GM19395 (cell line): ENCODE data around the gene SELENOM.
"Not testable (repeated sequence)": the region's sequence is repeated elsewhere in the genome, so short reads cannot be mapped to it uniquely, and the experiment has no call there.

Source experiments
- ATAC-seq: cut with Tn5 transposase; IDR thresholded peaks from one replicate; pipeline ENCODE4 v1.9.1; 2021; ENCODE audit warnings: mild to moderate bottlenecking, moderate library complexity; ENCODE audit not compliant: unreplicated experiment

SELENOM gene

GRCh38 chr22:31106731-31107177 is 614 bp downstream of the SELENOM start:
- ATAC-seq = no peak

GRCh38 chr22:31106001-31106571 is 1.3 kb downstream of the SELENOM start:
- ATAC-seq = no peak

GRCh38 chr22:31105282-31105929 is 2.0 kb downstream of the SELENOM start:
- no peak for ATAC-seq

GRCh38 chr22:31104869-31105268 is 2.5 kb downstream of the SELENOM start:
- no peak for ATAC-seq

- no peak for ATAC-seq
These were observed 3.3 kb downstream of the SELENOM start for GRCh38 chr22:31103899-31104694.

- no peak for ATAC-seq
These were observed 4.3 kb downstream of the SELENOM start for GRCh38 chr22:31103111-31103510.

- no peak for ATAC-seq
These were observed 4.8 kb downstream of the SELENOM start for GRCh38 chr22:31102441-31103081.

- no peak for ATAC-seq
These were observed 6.4 kb downstream of the SELENOM start for GRCh38 chr22:31100762-31101525.

GRCh38 chr22:31099841-31100761 is 7.3 kb downstream of the SELENOM start:
- ATAC-seq = no peak

GRCh38 chr22:31099386-31099785 is 8.0 kb downstream of the SELENOM start:
- no peak for ATAC-seq

- no peak for ATAC-seq
These were observed 8.7 kb downstream of the SELENOM start for GRCh38 chr22:31098632-31099110.

- ATAC-seq = no peak
These were observed 9.3 kb downstream of the SELENOM start for GRCh38 chr22:31097941-31098631.

GRCh38 chr22:31097539-31097938 is 9.8 kb downstream of the SELENOM start:
- ATAC-seq = not testable (repeated sequence)

GRCh38 chr22:31096657-31097279 is 10.6 kb downstream of the SELENOM start:
- ATAC-seq = no peak

- no peak for ATAC-seq
These were observed 11.6 kb downstream of the SELENOM start for GRCh38 chr22:31095637-31096249.

- ATAC-seq = no peak
These were observed 12.6 kb downstream of the SELENOM start for GRCh38 chr22:31094741-31095140.

GRCh38 chr22:31094021-31094551 is 13.3 kb downstream of the SELENOM start:
- ATAC-seq = no peak
